Right ventricle myocardium superior (tissue), 1 donor: ENCODE data around the gene NRF1. TPM values are rescaled to one million over a fixed set of nuclear protein-coding genes. Genes with fewer than 3 reads are reported as not detected.
"Not testable (repeated sequence)": the region's sequence is repeated elsewhere in the genome, so short reads cannot be mapped to it uniquely, and the experiment has no call there.

Experiments used
- ATAC-seq: fragments of 200-7000 bp; cut with Tn5 transposase; one replicate; pipeline ENCODE4 v1.9.1; 2020; ENCODE audit warnings: mild to moderate bottlenecking; ENCODE audit not compliant: poor library complexity
- DNase-seq: peaks from one replicate; pipeline ENCODE4 v3.0.0-alpha.2; 2020
- intact Hi-C: fragments of 100-400 bp; cut with DNase I; formaldehyde crosslinking; loops from one replicate; pipeline ENCODE4 v1.11.2; 2022
- total RNA-seq: library from RNA; stranded (reverse); fragmentation: NEBNext Ultra II Directional; extraction: Animal tissue kit (Norgen Biotek cat#: 25700); gene quantifications from one replicate; pipeline ENCODE4 v1.2.1, GENCODE V29; 2021
- donor health status: DM: no; HTN: yes; CAD: no; lungs with severe emphysema.

Gene NRF1
- total RNA-seq, 1 donor from 2014 or later: 9.0 TPM

DNA sequence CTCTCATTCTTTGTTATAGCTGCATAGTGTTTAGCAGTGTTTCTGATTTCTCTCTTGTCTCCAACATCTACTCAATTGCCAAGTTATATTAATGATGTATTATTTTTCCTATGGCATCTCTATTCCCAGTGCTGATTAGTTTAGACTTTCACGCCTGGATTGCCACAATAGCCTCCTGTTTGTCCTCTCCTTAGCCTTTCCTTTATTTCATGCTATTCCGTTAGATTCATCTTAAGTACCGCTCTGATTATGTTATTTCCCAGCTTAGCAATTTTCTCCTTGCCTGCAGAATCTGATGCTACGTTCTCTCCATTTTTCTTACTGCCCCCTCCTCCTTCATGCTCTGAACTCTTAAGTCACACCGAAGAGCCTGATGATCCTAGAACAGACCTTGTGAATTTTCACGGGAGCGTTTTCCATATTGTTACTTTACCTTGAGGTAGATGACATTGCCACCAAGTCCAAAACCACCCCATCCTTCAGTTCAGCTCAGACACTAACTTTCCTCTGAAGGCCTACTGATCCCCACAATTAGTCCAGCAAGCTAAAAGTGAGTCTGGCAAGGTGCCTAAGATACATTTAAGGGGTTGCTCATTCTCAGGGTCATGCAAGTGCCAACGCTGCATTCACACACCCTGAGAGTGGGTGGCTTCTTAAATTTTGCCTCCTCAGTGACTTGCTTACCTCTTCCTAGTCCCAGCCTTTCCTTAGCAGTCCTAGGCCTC is 6.6 kb upstream of the NRF1 start:
- intact Hi-C loops: no loop called here
- DNase-seq: no peak
- no peak for ATAC-seq

- ATAC-seq (no peak), DNase-seq (no peak)
- intact Hi-C loops: no loop called here
Measured at GRCh38 chr7:129605960-129606614, 5.4 kb upstream of the NRF1 start.

DNA sequence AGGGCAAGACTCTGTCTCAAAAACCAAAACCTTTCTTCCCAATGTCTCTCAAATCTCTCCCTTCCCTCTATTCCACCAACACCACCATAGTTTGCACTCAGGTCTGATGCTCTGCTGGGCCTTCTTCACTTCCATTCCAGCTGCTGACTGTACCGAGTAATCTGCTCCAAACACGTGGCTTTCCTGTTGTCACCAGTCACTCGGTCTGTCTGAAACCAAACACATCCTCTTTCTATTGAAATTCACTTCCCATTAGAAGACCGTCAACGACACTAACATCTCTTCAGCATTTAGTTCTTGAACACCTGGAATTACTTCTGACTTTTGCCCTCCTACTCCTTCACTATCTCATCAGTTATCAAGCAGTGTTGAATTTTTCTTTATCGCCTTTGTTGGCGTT is 4.7 kb upstream of the NRF1 start:
- no peak for ATAC-seq
- intact Hi-C loops: no loop called here
- DNase-seq: no peak

GRCh38 chr7:129607471-129608120 is 3.9 kb upstream of the NRF1 start:
- intact Hi-C loops: no loop called here
- ATAC-seq: no peak
- no peak for DNase-seq

GRCh38 chr7:129609666-129610065 is 1.9 kb upstream of the NRF1 start:
- ATAC-seq: no peak
- DNase-seq: no peak
- intact Hi-C loops: no loop called here

DNA sequence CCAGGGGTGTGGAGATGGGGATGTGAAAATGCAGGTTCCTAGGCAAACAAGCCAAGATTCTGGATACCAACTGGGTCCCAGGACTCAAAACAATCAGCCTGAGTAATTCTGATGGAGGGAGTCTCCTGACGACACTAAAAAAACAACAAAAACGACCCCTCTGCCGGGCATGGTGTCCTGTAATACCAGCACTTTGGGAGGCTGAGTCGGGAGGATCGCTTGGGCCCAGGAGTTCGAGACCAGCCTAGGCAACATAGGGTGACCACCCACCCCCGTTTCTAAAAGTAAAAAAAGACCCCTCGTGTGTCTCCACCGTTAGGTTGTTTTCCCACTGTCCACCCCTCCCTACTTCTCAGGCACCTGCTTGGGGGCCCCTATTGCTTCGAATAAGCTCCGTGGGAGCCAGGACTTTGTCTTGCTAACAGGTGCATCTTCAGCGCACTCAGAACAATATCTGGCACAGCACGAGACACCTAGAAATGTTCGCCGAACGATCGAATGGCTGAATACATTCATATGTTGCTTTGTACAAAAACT is 743 bp upstream of the NRF1 start:
- DNase-seq (no peak), ATAC-seq (no peak)
- intact Hi-C loops: no loop called here

DNA sequence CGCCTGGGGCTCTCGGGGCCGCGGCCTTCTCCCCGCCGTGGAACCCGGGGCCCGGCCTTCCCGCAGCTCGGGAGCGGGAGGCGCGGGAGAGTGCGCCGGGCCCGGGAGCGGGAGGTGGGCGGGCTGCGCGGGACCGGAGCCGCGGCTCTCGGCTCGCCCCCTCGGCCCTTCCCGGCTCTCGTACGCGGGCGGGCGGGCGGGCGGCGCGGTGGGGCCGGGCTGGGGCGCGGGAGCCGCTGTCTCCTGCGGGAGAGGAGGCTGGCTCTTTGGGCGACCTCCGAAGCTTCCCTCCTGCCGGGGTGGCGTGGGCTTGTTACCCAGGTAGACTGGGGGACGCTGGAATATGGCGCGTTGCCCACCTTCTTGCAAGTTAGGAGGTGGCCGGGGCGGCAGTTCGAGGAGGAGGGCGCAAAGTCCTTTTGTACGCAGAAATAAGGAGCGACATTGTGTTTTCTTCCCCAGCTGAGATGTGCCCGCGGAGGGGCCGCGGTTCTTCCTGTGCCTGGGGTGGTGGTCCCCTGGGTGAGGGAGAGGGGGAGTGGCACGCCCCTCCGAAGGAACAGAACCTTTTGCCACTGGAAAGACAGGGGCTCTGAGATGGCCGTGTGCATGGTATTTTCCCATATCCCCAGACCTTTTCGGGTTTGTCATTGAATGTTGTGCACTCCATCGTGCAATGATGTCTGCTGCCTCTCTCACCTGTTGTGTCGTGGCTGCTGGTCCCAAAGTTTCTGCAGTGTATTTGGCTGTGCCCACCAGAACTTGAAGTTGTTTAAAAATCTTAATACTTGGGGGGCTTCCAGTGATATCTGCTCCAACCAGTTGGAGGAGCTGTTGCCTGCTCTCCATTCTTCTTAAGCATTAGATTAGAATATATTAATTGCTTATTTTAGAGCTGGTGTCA is 844 bp downstream of the NRF1 start:
- intact Hi-C loops: no loop called here
- DNase-seq (peak; percentile 71), ATAC-seq (peak; percentile 14)

- no peak for ATAC-seq
- intact Hi-C loops: no loop called here
- no peak for DNase-seq
Measured at GRCh38 chr7:129613016-129613337, 1.5 kb downstream of the NRF1 start.

- intact Hi-C loops: no loop called here
- ATAC-seq (no peak), DNase-seq (no peak)
Measured at GRCh38 chr7:129615018-129615417, 3.5 kb downstream of the NRF1 start.

DNA sequence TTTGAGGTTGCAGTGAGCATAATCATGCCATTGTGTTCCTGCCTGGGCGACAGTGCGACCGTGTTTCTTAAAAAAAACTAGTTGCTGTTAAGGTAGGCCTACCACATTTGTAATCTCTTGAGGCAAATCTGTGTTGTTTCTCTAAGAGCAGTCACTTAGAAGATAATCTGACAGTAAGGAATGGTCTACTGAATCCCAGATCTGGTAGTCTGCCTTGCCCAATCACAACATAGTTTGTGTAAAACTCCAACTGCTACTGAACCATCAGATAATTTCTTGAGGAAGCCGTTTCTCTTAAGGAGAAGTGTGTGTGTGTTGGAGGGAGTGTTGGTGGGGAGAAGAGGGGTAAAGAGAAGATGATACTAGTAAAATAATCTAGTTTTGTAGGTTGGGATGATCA is 5.0 kb downstream of the NRF1 start:
- ATAC-seq (no peak), DNase-seq (no peak)

GRCh38 chr7:129617178-129617577 is 5.7 kb downstream of the NRF1 start:
- intact Hi-C loops: no loop called here
- DNase-seq (no peak), ATAC-seq (no peak)

More for the DNA sequence above, 5.0 kb downstream of the NRF1 start:
- intact Hi-C loops: no loop called here

DNA sequence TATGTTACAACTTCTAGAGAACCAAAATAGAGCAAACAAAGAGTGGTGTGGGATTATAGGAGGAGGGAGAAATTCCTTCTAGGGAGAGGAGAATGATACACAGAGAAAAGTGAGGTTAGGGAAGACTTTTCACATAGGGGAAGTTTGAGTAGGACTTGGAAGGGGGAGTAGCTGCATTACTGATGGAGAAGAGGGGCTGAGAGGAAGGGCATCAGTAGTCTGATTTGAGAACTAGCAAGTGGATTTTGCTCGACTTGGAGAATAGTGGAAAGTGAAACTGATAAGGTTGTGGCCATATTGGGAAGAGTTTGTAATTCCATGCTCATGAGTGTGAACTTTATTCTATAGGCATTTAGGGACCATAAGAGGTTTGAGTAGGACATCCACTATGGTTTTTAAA is 6.1 kb downstream of the NRF1 start:
- no peak for ATAC-seq
- intact Hi-C loops: no loop called here

DNA sequence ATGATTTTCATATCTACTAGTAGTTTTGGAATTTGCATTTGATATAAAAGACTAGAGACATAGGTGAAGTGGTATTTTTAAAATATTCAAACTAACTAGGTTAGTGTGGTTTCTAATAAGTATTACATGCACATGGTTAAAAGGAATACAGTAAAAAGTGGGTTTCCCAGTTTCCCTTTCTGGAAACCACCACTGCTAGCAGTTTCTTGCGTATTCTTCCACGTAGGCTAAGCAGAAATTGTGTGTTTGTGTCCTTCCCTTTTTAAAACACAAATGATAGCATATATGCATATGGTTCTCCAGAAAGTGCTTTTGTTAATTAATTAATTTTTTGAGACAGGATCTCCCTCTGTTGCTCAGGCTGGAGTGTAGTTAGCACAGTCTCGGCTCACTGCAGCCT is 15.4 kb downstream of the NRF1 start:
- ATAC-seq: no peak
- intact Hi-C loops: no loop called here

More for the DNA sequence above, 6.1 kb downstream of the NRF1 start:
- no peak for DNase-seq

GRCh38 chr7:129630341-129630740 is 18.8 kb downstream of the NRF1 start:
- no peak for ATAC-seq
- no peak for DNase-seq
- intact Hi-C loops: loop anchor here (10.0 kb wide), 1 partner anchor 286 kb away; no protein-coding TSS in a partner anchor

More for the DNA sequence above, 15.4 kb downstream of the NRF1 start:
- DNase-seq: no peak

DNA sequence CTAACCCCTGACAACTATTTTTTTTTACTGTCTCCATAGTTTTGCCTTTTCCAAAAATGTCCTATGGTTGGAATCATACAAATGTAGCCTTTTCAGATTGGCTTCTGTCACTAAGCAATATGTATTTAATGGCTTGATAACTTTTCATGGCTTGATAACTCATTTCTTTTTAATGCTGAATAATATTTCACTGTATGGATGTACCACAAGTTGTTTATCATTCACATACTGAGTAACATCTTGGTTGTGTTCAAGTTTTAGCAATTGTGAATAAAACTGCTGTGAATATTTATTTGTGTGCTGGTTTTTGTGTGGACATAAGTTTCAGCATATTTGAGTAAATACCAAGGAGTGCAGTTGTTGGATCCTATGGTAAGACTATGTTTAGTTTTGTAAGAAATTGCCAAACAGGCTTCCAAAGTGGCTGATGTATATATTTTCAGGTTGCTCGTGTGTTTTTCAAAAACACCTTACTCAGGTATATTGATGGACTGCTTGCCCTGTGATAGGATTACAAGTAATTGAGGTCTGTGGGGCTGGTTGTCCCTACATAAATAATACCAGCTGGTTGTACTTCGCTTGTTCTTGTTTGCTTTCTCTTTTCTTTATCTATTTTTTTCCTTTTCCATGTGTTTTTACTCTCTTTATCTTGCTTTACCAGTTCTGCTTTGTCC is 23.0 kb downstream of the NRF1 start:
- no peak for ATAC-seq
- no peak for DNase-seq
- intact Hi-C loops: loop anchor here (10.0 kb wide), 1 partner anchor 290 kb away; no protein-coding TSS in a partner anchor

- DNase-seq: peak; percentile 60
- intact Hi-C loops: loop anchor here (10.0 kb wide), 1 partner anchor 291 kb away; no protein-coding TSS in a partner anchor
Measured at GRCh38 chr7:129635300-129636029, 23.9 kb downstream of the NRF1 start.

GRCh38 chr7:129636030-129636550 is 24.6 kb downstream of the NRF1 start:
- DNase-seq, ATAC-seq: not testable (repeated sequence)
- intact Hi-C loops: loop anchor here (10.0 kb wide), 1 partner anchor 291 kb away; no protein-coding TSS in a partner anchor

More at GRCh38 chr7:129635300-129636029, 23.9 kb downstream of the NRF1 start:
- ATAC-seq: peak; percentile 85
